Stimulated activated naive CD8-positive, alpha-beta T cell treated with anti-CD3 and anti-CD28 coated beads, Interleukin-15, Interleukin-2, amounts not matched to agents 100 ng/mL and 50 ng/mL, for 24 hours (primary cell): ENCODE measurements around the gene RRM1.
"Not testable (repeated sequence)": the region's sequence is repeated elsewhere in the genome, so short reads cannot be mapped to it uniquely, and the experiment has no call there.

Source experiments
- H3K27ac Mint-ChIP-seq: one replicate; pipeline ENCODE4 v1.8.0; 2021; ENCODE audit warnings: mild to moderate bottlenecking, mixed read lengths
- H3K27me3 Mint-ChIP-seq: one replicate; pipeline ENCODE4 v1.8.0; 2021; ENCODE audit warnings: mixed read lengths
- H3K36me3 Mint-ChIP-seq: one replicate; pipeline ENCODE4 v1.8.0; 2021; ENCODE audit warnings: low read depth, mixed read lengths
- H3K4me1 Mint-ChIP-seq: one replicate; pipeline ENCODE4 v1.8.0; 2021; ENCODE audit warnings: low read depth, mixed read lengths
- H3K4me3 Mint-ChIP-seq: one replicate; pipeline ENCODE4 v1.8.0; 2021; ENCODE audit warnings: mild to moderate bottlenecking, mixed read lengths
- H3K9me3 Mint-ChIP-seq: one replicate; pipeline ENCODE4 v1.8.0; 2021; ENCODE audit warnings: mixed read lengths

The RRM1 gene

GRCh38 chr11:4093519-4094347 lies 866 bp upstream of the RRM1 start:
- Mint-ChIP-seq H3K27ac (peak overlapping the region; percentile 97), H3K36me3 (peaks cover 45% of the 10 kb centered on the region), H3K4me1 (peaks cover 75% of the 10 kb centered on the region), H3K9me3 (no peaks in the 10 kb centered on the region), H3K4me3 (peak overlapping the region; percentile 99), H3K27me3 (no peaks in the 10 kb centered on the region)

- Mint-ChIP-seq H3K27me3 (no peaks in the 10 kb centered on the region), H3K9me3 (no peaks in the 10 kb centered on the region), H3K36me3 (peaks cover 44% of the 10 kb centered on the region), H3K27ac (peak overlapping the region; percentile 97), H3K4me3 (peak overlapping the region; percentile 99), H3K4me1 (peaks cover 71% of the 10 kb centered on the region)
These were observed 1.1 kb downstream of the RRM1 start for GRCh38 chr11:4095509-4096230.

- H3K27ac Mint-ChIP-seq = no peak overlapping the region
- H3K36me3 Mint-ChIP-seq = peaks cover 60% of the 10 kb centered on the region
- H3K4me1 Mint-ChIP-seq = peaks cover 60% of the 10 kb centered on the region
- no peaks in the 10 kb centered on the region for H3K27me3 Mint-ChIP-seq
- no peak overlapping the region for H3K4me3 Mint-ChIP-seq
- no peaks in the 10 kb centered on the region for H3K9me3 Mint-ChIP-seq
These were observed 3.5 kb downstream of the RRM1 start for GRCh38 chr11:4098026-4098621.

- Mint-ChIP-seq H3K36me3 (peaks cover 67% of the 10 kb centered on the region), H3K27ac (no peak overlapping the region)
These were observed 8.1 kb downstream of the RRM1 start for GRCh38 chr11:4102711-4103110.

GRCh38 chr11:4103269-4103668 lies 8.7 kb downstream of the RRM1 start:
- Mint-ChIP-seq H3K4me3 (no peak overlapping the region), H3K27me3 (no peaks in the 10 kb centered on the region), H3K27ac (no peak overlapping the region), H3K4me1 (peaks cover 26% of the 10 kb centered on the region), H3K9me3 (no peaks in the 10 kb centered on the region), H3K36me3 (peaks cover 70% of the 10 kb centered on the region)

More at GRCh38 chr11:4102711-4103110, 8.1 kb downstream of the RRM1 start:
- Mint-ChIP-seq H3K4me3 (no peak overlapping the region), H3K27me3 (no peaks in the 10 kb centered on the region), H3K4me1 (peaks cover 28% of the 10 kb centered on the region), H3K9me3 (no peaks in the 10 kb centered on the region)

- Mint-ChIP-seq H3K4me1 (peaks cover 8% of the 10 kb centered on the region), H3K9me3 (no peaks in the 10 kb centered on the region), H3K27ac (no peak overlapping the region), H3K27me3 (no peaks in the 10 kb centered on the region), H3K4me3 (no peak overlapping the region), H3K36me3 (peaks cover 66% of the 10 kb centered on the region)
These were observed 11.3 kb downstream of the RRM1 start for GRCh38 chr11:4105916-4106315.

GRCh38 chr11:4111834-4112233 lies 17.2 kb downstream of the RRM1 start:
- H3K36me3 Mint-ChIP-seq = peaks cover 69% of the 10 kb centered on the region
- no peak overlapping the region for H3K4me3 Mint-ChIP-seq
- no peak overlapping the region for H3K27ac Mint-ChIP-seq
- no peaks in the 10 kb centered on the region for H3K27me3 Mint-ChIP-seq
- H3K4me1 Mint-ChIP-seq = no peaks in the 10 kb centered on the region
- no peaks in the 10 kb centered on the region for H3K9me3 Mint-ChIP-seq

- Mint-ChIP-seq H3K36me3 (peaks cover 73% of the 10 kb centered on the region), H3K27me3 (no peaks in the 10 kb centered on the region), H3K9me3 (no peaks in the 10 kb centered on the region), H3K4me3 (no peak overlapping the region), H3K27ac (no peak overlapping the region), H3K4me1 (peaks cover 4% of the 10 kb centered on the region)
These were observed 20.5 kb downstream of the RRM1 start for GRCh38 chr11:4115128-4115527.

GRCh38 chr11:4118107-4118506 lies 23.5 kb downstream of the RRM1 start:
- Mint-ChIP-seq H3K27ac (no peak overlapping the region), H3K27me3 (no peaks in the 10 kb centered on the region), H3K36me3 (peaks cover 78% of the 10 kb centered on the region), H3K9me3 (no peaks in the 10 kb centered on the region), H3K4me1 (peaks cover 4% of the 10 kb centered on the region), H3K4me3 (no peak overlapping the region)

- Mint-ChIP-seq H3K4me3 (no peak overlapping the region), H3K36me3 (peaks cover 83% of the 10 kb centered on the region), H3K4me1 (no peaks in the 10 kb centered on the region), H3K27ac (no peak overlapping the region), H3K9me3 (no peaks in the 10 kb centered on the region), H3K27me3 (no peaks in the 10 kb centered on the region)
These were observed 28.6 kb downstream of the RRM1 start for GRCh38 chr11:4123218-4123617.

- no peak overlapping the region for H3K4me3 Mint-ChIP-seq
- no peaks in the 10 kb centered on the region for H3K27me3 Mint-ChIP-seq
- no peaks in the 10 kb centered on the region for H3K9me3 Mint-ChIP-seq
- peaks cover 88% of the 10 kb centered on the region for H3K36me3 Mint-ChIP-seq
- H3K4me1 Mint-ChIP-seq = no peaks in the 10 kb centered on the region
- no peak overlapping the region for H3K27ac Mint-ChIP-seq
These were observed 30.5 kb downstream of the RRM1 start for GRCh38 chr11:4125141-4125540.

- Mint-ChIP-seq H3K27ac (no peak overlapping the region), H3K4me1 (no peaks in the 10 kb centered on the region), H3K36me3 (peaks cover 88% of the 10 kb centered on the region), H3K4me3 (no peak overlapping the region), H3K9me3 (no peaks in the 10 kb centered on the region), H3K27me3 (no peaks in the 10 kb centered on the region)
These were observed 32.8 kb downstream of the RRM1 start for GRCh38 chr11:4127357-4127756.

- not testable (repeated sequence) for H3K4me3 Mint-ChIP-seq, H3K27ac Mint-ChIP-seq, H3K27me3 Mint-ChIP-seq, H3K4me1 Mint-ChIP-seq, H3K9me3 Mint-ChIP-seq
- H3K36me3 Mint-ChIP-seq = peaks cover 87% of the 10 kb centered on the region
These were observed 35.6 kb downstream of the RRM1 start for GRCh38 chr11:4130219-4130618.

- no peaks in the 10 kb centered on the region for H3K27me3 Mint-ChIP-seq
- H3K27ac Mint-ChIP-seq = no peak overlapping the region
- no peaks in the 10 kb centered on the region for H3K4me1 Mint-ChIP-seq
- peaks cover 11% of the 10 kb centered on the region for H3K9me3 Mint-ChIP-seq
- peaks cover 77% of the 10 kb centered on the region for H3K36me3 Mint-ChIP-seq
- no peak overlapping the region for H3K4me3 Mint-ChIP-seq
These were observed 40.2 kb downstream of the RRM1 start for GRCh38 chr11:4134806-4135205.

GRCh38 chr11:4138497-4138896 lies 43.9 kb downstream of the RRM1 start:
- no peaks in the 10 kb centered on the region for H3K27me3 Mint-ChIP-seq
- H3K36me3 Mint-ChIP-seq = peaks cover 85% of the 10 kb centered on the region
- peaks cover 20% of the 10 kb centered on the region for H3K9me3 Mint-ChIP-seq
- no peak overlapping the region for H3K4me3 Mint-ChIP-seq
- H3K27ac Mint-ChIP-seq = no peak overlapping the region
- H3K4me1 Mint-ChIP-seq = no peaks in the 10 kb centered on the region
